IMR-90 (cell line): ENCODE data around the gene GPR39. TPM values are rescaled to one million over a fixed set of nuclear protein-coding genes. Genes with fewer than 3 reads are reported as not detected.

Source experiments
- ATAC-seq: fragments of 200-7000 bp; cut with Tn5 transposase; 2 replicates; pipeline ENCODE4 v1.9.1; 2020; ENCODE audit warnings: low read depth, mild to moderate bottlenecking, moderate library complexity
- BruUV-seq: library from RNA; stranded (reverse); fragments of 400-500 nt; replicated peaks from 2 replicates; lab custom pipeline; 2021; lab: Mats Ljungman, UMichigan
- CTCF ChIA-PET: fragments of 300-600 bp; formaldehyde crosslinking; extraction: SDS; loops from one replicate; lab custom pipeline; 2021; ENCODE audit warnings: antibody characterized with exemption; lab: Yijun Ruan, JAX
- POLR2A ChIA-PET: fragments of 300-600 bp; sonication (Branson Sonifier 250); formaldehyde crosslinking; loops from one replicate; lab custom pipeline; 2022; ENCODE audit warnings: antibody characterized with exemption; ENCODE audit not compliant: unreplicated experiment; lab: Charles Lee
- DNase-seq: peaks from one replicate; pipeline ENCODE4 v3.0.0; 2013
- H2AFZ ChIP-seq: replicated peaks from 2 replicates; pipeline ENCODE3; 2013; ENCODE audit warnings: low read length, mild to moderate bottlenecking; ENCODE audit not compliant: poor library complexity
- H2AK5ac ChIP-seq: 2 replicates; pipeline ENCODE4 v1.6.1; 2013; ENCODE audit warnings: low read depth, low read length, inconsistent platforms
- H2AK9ac ChIP-seq: replicated peaks from 2 replicates; pipeline ENCODE3; 2013; ENCODE audit warnings: mild to moderate bottlenecking, low read depth, low read length, moderate library complexity; ENCODE audit not compliant: poor library complexity
- H2BK120ac ChIP-seq: 2 replicates; pipeline ENCODE4 v1.6.1; 2013; ENCODE audit warnings: low read depth, low read length, inconsistent platforms
- H2BK15ac ChIP-seq: 3 replicates; pipeline ENCODE4 v1.6.1; 2013; ENCODE audit warnings: low read depth, low read length, inconsistent platforms
- H2BK20ac ChIP-seq: 2 replicates; pipeline ENCODE4 v1.6.1; 2013; ENCODE audit warnings: low read depth, mild to moderate bottlenecking, inconsistent platforms, low read length, moderate library complexity
- H2BK5ac ChIP-seq: 2 replicates; pipeline ENCODE4 v1.6.1; 2013; ENCODE audit warnings: mild to moderate bottlenecking, low read depth, low read length, inconsistent platforms; ENCODE audit not compliant: poor library complexity, severe bottlenecking
- H3K14ac ChIP-seq: replicated peaks from 2 replicates; pipeline ENCODE4 v1.6.1; 2013; ENCODE audit warnings: low read depth, low read length, inconsistent platforms
- H3K18ac ChIP-seq: 2 replicates; pipeline ENCODE4 v1.6.1; 2013; ENCODE audit warnings: low read depth, low read length, control low read depth
- H3K23ac ChIP-seq: 2 replicates; pipeline ENCODE4 v1.6.1; 2013; ENCODE audit warnings: low read depth, low read length, inconsistent platforms
- H3K27ac ChIP-seq: 2 replicates; pipeline ENCODE4 v1.5.1; 2013; ENCODE audit warnings: mild to moderate bottlenecking, control low read depth, low read length; ENCODE audit not compliant: insufficient read depth
- H3K27me3 ChIP-seq: 2 replicates; pipeline ENCODE4 v1.6.1; 2013; ENCODE audit warnings: low read length; ENCODE audit not compliant: control insufficient read depth, insufficient read depth
- H3K36me3 ChIP-seq: 2 replicates; pipeline ENCODE4 v1.6.1; 2013; ENCODE audit warnings: low read length, mixed read lengths; ENCODE audit not compliant: control insufficient read depth, insufficient read depth
- H3K4ac ChIP-seq: 2 replicates; pipeline ENCODE4 v1.6.1; 2013; ENCODE audit warnings: low read depth, low read length, inconsistent platforms
- H3K4me1 ChIP-seq: 2 replicates; pipeline ENCODE4 v1.6.1; 2013; ENCODE audit warnings: low read length, mixed read lengths; ENCODE audit not compliant: control insufficient read depth, insufficient read depth
- H3K4me2 ChIP-seq: 2 replicates; pipeline ENCODE4 v1.6.1; 2013; ENCODE audit warnings: low read depth, mild to moderate bottlenecking, control low read depth, low read length, moderate library complexity
- H3K4me3 ChIP-seq: 2 replicates; pipeline ENCODE4 v1.5.1; 2013; ENCODE audit warnings: low read depth, mild to moderate bottlenecking, control low read depth, low read length, moderate library complexity; ENCODE audit not compliant: insufficient read depth
- H3K56ac ChIP-seq: 2 replicates; pipeline ENCODE4 v1.6.1; 2013; ENCODE audit warnings: low read length, inconsistent platforms; ENCODE audit not compliant: insufficient read depth; ENCODE audit errors: extremely low read depth
- H3K79me1 ChIP-seq, 2 experiments: 2 replicates each; pipeline ENCODE4 v1.6.1; 2013; ENCODE audit warnings: low read length in 2 of 2, inconsistent platforms in 1 of 2, low read depth in 1 of 2
- H3K9ac ChIP-seq: 2 replicates; pipeline ENCODE4 v1.6.1; 2013; ENCODE audit warnings: low read depth, low read length, control low read depth
- H3K9me1 ChIP-seq: 2 replicates; pipeline ENCODE4 v1.6.1; 2013; ENCODE audit warnings: low read length, inconsistent platforms; ENCODE audit not compliant: insufficient read depth
- H3K9me3 ChIP-seq: 2 replicates; pipeline ENCODE4 v1.6.1; 2013; ENCODE audit warnings: low read length; ENCODE audit not compliant: control insufficient read depth, insufficient read depth
- H4K20me1 ChIP-seq: 2 replicates; pipeline ENCODE4 v1.6.1; 2013; ENCODE audit warnings: low read length, inconsistent platforms; ENCODE audit not compliant: insufficient read depth
- H4K5ac ChIP-seq: 2 replicates; pipeline ENCODE4 v1.6.1; 2013; ENCODE audit warnings: mild to moderate bottlenecking, low read depth, low read length, control low read depth
- H4K8ac ChIP-seq, 2 experiments: 2 replicates each; pipeline ENCODE4 v1.6.1; 2013; ENCODE audit warnings: low read depth in 2 of 2, low read length in 2 of 2, control low read depth in 1 of 2, inconsistent platforms in 1 of 2
- H4K91ac ChIP-seq: 2 replicates; pipeline ENCODE4 v1.6.1; 2013; ENCODE audit warnings: low read depth, low read length, inconsistent platforms; ENCODE audit not compliant: insufficient read depth
- BHLHE40 ChIP-seq: fragments of 150-350 bp; IDR thresholded peaks from 2 replicates; pipeline ENCODE4 v1.6.1; 2016; ENCODE audit warnings: mild to moderate bottlenecking, low read depth, low read length
- CEBPB ChIP-seq: IDR thresholded peaks from 2 replicates; pipeline ENCODE4 v1.6.1; 2012; ENCODE audit warnings: low read depth, low read length, improper control_type of control experiment
- FOS ChIP-seq: fragments of 150-350 bp; IDR thresholded peaks from 2 replicates; pipeline ENCODE4 v1.6.1; 2016; ENCODE audit warnings: low read depth, low read length
- MAFK ChIP-seq: IDR thresholded peaks from 2 replicates; pipeline ENCODE4 v1.6.1; 2012; ENCODE audit warnings: low read depth, low read length, improper control_type of control experiment
- NFE2L2 ChIP-seq: fragments of 150-350 bp; IDR thresholded peaks from 2 replicates; pipeline ENCODE4 v1.6.1; 2016; ENCODE audit warnings: low read depth, mild to moderate bottlenecking, low read length
- RFX5 ChIP-seq: IDR thresholded peaks from 2 replicates; pipeline ENCODE4 v1.8.0; 2012; ENCODE audit warnings: low read depth, mild to moderate bottlenecking, low read length, moderate library complexity
- WGBS, 2 experiments: methylation state at CpG; one replicate each; pipeline versions ENCODE4 v1.1.5 to v1.1.7; 2013; ENCODE audit warnings: missing lambda C conversion rate in 2 of 2; ENCODE audit not compliant: insufficient read length in 1 of 2; ENCODE audit errors: extremely low coverage in 2 of 2; 5-methylcytosine and 5-hydroxymethylcytosine counted together
- dilution Hi-C: fragments of 300-500 bp; cut with HindIII; formaldehyde crosslinking; loops from one replicate; pipeline ENCODE4 v1.14.3; 2018; ENCODE audit warnings: low sequenced_read_pairs; ENCODE audit not compliant: unreplicated experiment
- in situ Hi-C: fragments of 300-500 bp; cut with MboI; formaldehyde crosslinking; loops from 3 replicates; pipeline ENCODE4 v1.14.3; 2019; ENCODE audit warnings: low sequenced_read_pairs, inconsistent platforms, mixed read lengths
- intact Hi-C: fragments of 100-400 bp; cut with micrococcal nuclease; formaldehyde crosslinking; loops from 2 replicates; pipeline ENCODE4 v1.10.0; 2022
- polyA plus RNA-seq, 3 experiments: library from polyadenylated mRNA; depleted of rRNA; stranded (reverse); fragments of >200 nt; gene quantifications; 2 replicates each; pipeline ENCODE4 v1.2.3, GENCODE V29; 2012; ENCODE audit warnings: low replicate concordance in 1 of 3
- total RNA-seq: library from RNA; depleted of rRNA; stranded (reverse); fragments of >200 nt; gene quantifications from 2 replicates; pipeline ENCODE4 v1.2.3, GENCODE V29; 2012

GPR39 gene
- total and polyA plus RNA-seq, 2 of the 4 experiments (the other 2 are of a cell fraction), result 4.4 to 9.0 TPM

DNA sequence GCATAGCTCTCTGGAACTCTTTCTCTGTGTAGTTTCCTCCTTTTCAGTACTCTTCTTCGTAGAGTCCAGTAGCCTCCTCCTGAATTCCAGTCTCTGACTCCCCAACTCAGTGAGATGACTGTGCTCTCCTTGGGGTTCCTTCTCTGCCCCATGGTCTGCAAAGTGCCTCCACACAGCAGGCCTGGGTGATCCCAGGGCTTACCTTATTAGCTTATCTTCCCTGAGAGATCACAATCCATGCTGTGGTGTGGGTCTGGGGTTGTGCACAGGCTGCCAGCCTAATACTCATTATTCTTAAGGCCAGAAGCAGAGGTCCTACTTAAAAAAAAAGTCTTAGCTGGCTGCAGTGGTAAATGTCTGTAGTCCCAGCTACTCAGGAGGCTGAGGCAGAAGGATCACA, 4.6 kb upstream of the GPR39 start:
- no CpG with 5 or more reads among the region's 1 CpG for WGBS, 2 experiments
- Histone ChIP-seq H2AK9ac (no peak overlapping the region), H3K23ac (no peak overlapping the region), H2BK5ac (no peak overlapping the region), H4K20me1 (no peaks in the 10 kb centered on the region), H4K91ac (no peak overlapping the region), H3K4me1 (peaks cover 8% of the 10 kb centered on the region), H4K8ac (no peak overlapping the region), H3K4ac (no peak overlapping the region), H3K4me3 (no peak overlapping the region), H3K14ac (no peak overlapping the region), H2AK5ac (no peak overlapping the region), H3K18ac (no peak overlapping the region), H2BK20ac (no peak overlapping the region), H2BK15ac (no peak overlapping the region), H2AFZ (no peak overlapping the region), H4K5ac (no peak overlapping the region), H3K9me3 (no peaks in the 10 kb centered on the region), H3K27ac (no peak overlapping the region), H3K9me1 (peaks cover 8% of the 10 kb centered on the region), H2BK120ac (no peak overlapping the region), H3K27me3 (peaks cover 6% of the 10 kb centered on the region; the same call in 1 of the 2 replicates), H3K4me2 (no peak overlapping the region), H3K36me3 (no peaks in the 10 kb centered on the region), H3K9ac (no peak overlapping the region), H3K56ac (no peak overlapping the region), H3K79me1 (peaks cover 0 to 3% of the 10 kb centered on the region in 2 experiments; a peak in 2 of 4 replicates)
- in situ Hi-C loops, result no loop called here
- ATAC-seq (no peak), DNase-seq (no peak)
- ChIA-PET CTCF (no interaction called here), POLR2A (no interaction called here)
- TF ChIP-seq RFX5, result no peak
- no peak for TF ChIP-seq FOS
- TF ChIP-seq MAFK, result no peak
- no peak for TF ChIP-seq NFE2L2
- TF ChIP-seq CEBPB, result no peak
- no peak for TF ChIP-seq BHLHE40
- intact Hi-C loops, result no loop called here
- BruUV-seq, result no TSS peak
- dilution Hi-C loops, result no loop called here
